SK-N-SH (cell line): ENCODE data around the gene GPR3.

ENCODE experiments used
- CHD2 ChIP-seq: fragments of 150-350 bp; IDR thresholded peaks from 2 replicates; pipeline ENCODE4 v1.6.1; 2018; ENCODE audit warnings: low read length; ENCODE audit not compliant: partially characterized antibody
- CTCF ChIP-seq: fragments of 200-600 bp; sonication (generic); IDR thresholded peaks from 2 replicates; pipeline ENCODE4 v1.6.1; 2017; ENCODE audit warnings: antibody characterized with exemption, mild to moderate bottlenecking, moderate library complexity
- GABPA ChIP-seq: IDR thresholded peaks from 2 replicates; pipeline ENCODE4 v1.4.0; 2012; ENCODE audit warnings: low read depth, mild to moderate bottlenecking
- MAX ChIP-seq: IDR thresholded peaks from 2 replicates; pipeline ENCODE4 v1.4.0; 2012; ENCODE audit warnings: low read depth
- RAD21 ChIP-seq: IDR thresholded peaks from 2 replicates; pipeline ENCODE4 v1.6.1; 2012; ENCODE audit warnings: mild to moderate bottlenecking, low read length
- RFX5 ChIP-seq: IDR thresholded peaks from 2 replicates; pipeline ENCODE4 v1.6.1; 2012; ENCODE audit warnings: mild to moderate bottlenecking, improper control_type of control experiment, low read length
- SMC3 ChIP-seq: IDR thresholded peaks from 2 replicates; pipeline ENCODE4 v1.6.1; 2012; ENCODE audit warnings: low read depth, low read length, improper control_type of control experiment

GRCh38 chr1:27439150-27439549 is 46.7 kb downstream of the GPR3 start:
- TF ChIP-seq RFX5 (no peak), SMC3 (no peak), RAD21 (no peak), GABPA (no peak), MAX (no peak), CTCF (no peak), CHD2 (no peak)
